HG03039 (cell line): ENCODE results near the gene EOGT.

Source experiments
- ATAC-seq: cut with Tn5 transposase; IDR thresholded peaks from one replicate; pipeline ENCODE4 v1.9.1; 2021; ENCODE audit warnings: mild to moderate bottlenecking, moderate library complexity; ENCODE audit not compliant: unreplicated experiment

The EOGT gene

GRCh38 chr3:69009559-69010410 lies 3.7 kb downstream of the EOGT start:
- no peak for ATAC-seq

GRCh38 chr3:69008980-69009379 lies 4.5 kb downstream of the EOGT start:
- ATAC-seq, result no peak

- ATAC-seq, result no peak
Measured at GRCh38 chr3:69005791-69006482, 7.5 kb downstream of the EOGT start.

- no peak for ATAC-seq
Measured at GRCh38 chr3:69005071-69005790, 8.3 kb downstream of the EOGT start.

GRCh38 chr3:69004138-69004537 lies 9.3 kb downstream of the EOGT start:
- ATAC-seq, result no peak

- ATAC-seq, result no peak
Measured at GRCh38 chr3:68999605-69000004, 13.9 kb downstream of the EOGT start.

- no peak for ATAC-seq
Measured at GRCh38 chr3:68999158-68999557, 14.3 kb downstream of the EOGT start.

GRCh38 chr3:68997887-68998286 lies 15.6 kb downstream of the EOGT start:
- ATAC-seq, result no peak

GRCh38 chr3:68996356-68996995 lies 17.0 kb downstream of the EOGT start:
- no peak for ATAC-seq

GRCh38 chr3:68988740-68989139 lies 24.7 kb downstream of the EOGT start:
- ATAC-seq, result no peak

GRCh38 chr3:68987322-68987721 lies 26.2 kb downstream of the EOGT start:
- no peak for ATAC-seq

GRCh38 chr3:68986496-68987208 lies 26.8 kb downstream of the EOGT start:
- no peak for ATAC-seq

GRCh38 chr3:68985146-68985790 lies 28.2 kb downstream of the EOGT start:
- ATAC-seq, result no peak

- no peak for ATAC-seq
Measured at GRCh38 chr3:68984011-68984530, 29.4 kb downstream of the EOGT start.

GRCh38 chr3:68977486-68978167 lies 35.9 kb downstream of the EOGT start:
- no peak for ATAC-seq

GRCh38 chr3:68974711-68975110 lies 38.8 kb downstream of the EOGT start:
- no peak for ATAC-seq

GRCh38 chr3:68973639-68974038 lies 39.8 kb downstream of the EOGT start:
- ATAC-seq, result no peak

- ATAC-seq, result peak; percentile 68
Measured at GRCh38 chr3:68972358-68972979, 41.0 kb downstream of the EOGT start.

- ATAC-seq, result no peak
Measured at GRCh38 chr3:68964694-68965093, 48.8 kb downstream of the EOGT start.
